ENCODE data around the gene VGLL4. TPM values are rescaled to one million over a fixed set of nuclear protein-coding genes. Genes with fewer than 3 reads are reported as not detected.

VGLL4 gene
- total RNA-seq, 1 donor from 2014 or later: 111 TPM

- no peak for TF ChIP-seq CTCF (conservative IDR thresholded peaks at IDR 0.05)
- Mint-ChIP-seq H3K4me1 (ENCODE audit: unreplicated experiment) (peaks cover 42% of the 10 kb centered on the region), H3K27me3 (no peaks in the 10 kb centered on the region), H3K27ac (peak overlapping the region; percentile 20), H3K36me3 (peaks cover 13% of the 10 kb centered on the region), H3K9me3 (peaks cover 5% of the 10 kb centered on the region), H3K4me3 (peak overlapping the region; percentile 66)
- DNase-seq (ENCODE audit: extremely low spot score, unreplicated experiment): no peak
These were observed 104.5 kb downstream of the VGLL4 start for GRCh38 chr3:11539218-11539617.

GRCh38 chr3:11538581-11538980 is 105.1 kb downstream of the VGLL4 start:
- Mint-ChIP-seq H3K36me3 (peaks cover 13% of the 10 kb centered on the region), H3K27me3 (no peaks in the 10 kb centered on the region), H3K4me1 (ENCODE audit: unreplicated experiment) (peaks cover 47% of the 10 kb centered on the region), H3K9me3 (peaks cover 5% of the 10 kb centered on the region), H3K4me3 (no peak overlapping the region), H3K27ac (peak overlapping the region; percentile 20)
- no peak for DNase-seq (ENCODE audit: extremely low spot score, unreplicated experiment)
- no peak for TF ChIP-seq CTCF (conservative IDR thresholded peaks at IDR 0.05)

GRCh38 chr3:11536936-11537612 is 106.6 kb downstream of the VGLL4 start:
- DNase-seq (ENCODE audit: extremely low spot score, unreplicated experiment): no peak
- Mint-ChIP-seq H3K27me3 (no peaks in the 10 kb centered on the region), H3K4me3 (peak overlapping the region; percentile 52), H3K4me1 (ENCODE audit: unreplicated experiment) (peaks cover 54% of the 10 kb centered on the region), H3K36me3 (peaks cover 13% of the 10 kb centered on the region), H3K9me3 (peaks cover 5% of the 10 kb centered on the region), H3K27ac (no peak overlapping the region)
- TF ChIP-seq CTCF (conservative IDR thresholded peaks at IDR 0.05): no peak

- no peak for TF ChIP-seq CTCF (conservative IDR thresholded peaks at IDR 0.05)
- Mint-ChIP-seq H3K27ac (no peak overlapping the region), H3K9me3 (peaks cover 5% of the 10 kb centered on the region)
These were observed 107.4 kb downstream of the VGLL4 start for GRCh38 chr3:11536132-11536935.

GRCh38 chr3:11535243-11535960 is 108.3 kb downstream of the VGLL4 start:
- no peak overlapping the region for H3K4me3 Mint-ChIP-seq
- peaks cover 47% of the 10 kb centered on the region for H3K4me1 Mint-ChIP-seq (ENCODE audit: unreplicated experiment)
- peaks cover 13% of the 10 kb centered on the region for H3K36me3 Mint-ChIP-seq
- H3K27me3 Mint-ChIP-seq: no peaks in the 10 kb centered on the region
- H3K27ac Mint-ChIP-seq: no peak overlapping the region
- TF ChIP-seq CTCF (conservative IDR thresholded peaks at IDR 0.05): no peak
- peaks cover 5% of the 10 kb centered on the region for H3K9me3 Mint-ChIP-seq
- no peak for DNase-seq (ENCODE audit: extremely low spot score, unreplicated experiment)

More at GRCh38 chr3:11536132-11536935, 107.4 kb downstream of the VGLL4 start:
- H3K4me3 Mint-ChIP-seq: no peak overlapping the region
- H3K27me3 Mint-ChIP-seq: no peaks in the 10 kb centered on the region
- H3K36me3 Mint-ChIP-seq: peaks cover 13% of the 10 kb centered on the region
- no peak for DNase-seq (ENCODE audit: extremely low spot score, unreplicated experiment)
- H3K4me1 Mint-ChIP-seq (ENCODE audit: unreplicated experiment): peaks cover 50% of the 10 kb centered on the region
